GM12891 (cell line): ENCODE results near the gene SNCA.

Experiments
- DNase-seq: peaks from one replicate; pipeline ENCODE4 v3.0.0; 2011; ENCODE audit warnings: low spot score; ENCODE audit not compliant: insufficient read length
- FAIRE-seq: peaks from 2 replicates; lab custom pipeline; 2011; peaks lifted over from hg19 to GRCh38; lab: Jason Lieb, UNC
- PAX5 ChIP-seq: IDR thresholded peaks from 2 replicates; pipeline ENCODE4 v1.6.1; 2011; ENCODE audit warnings: low read length, moderate library complexity, mild to moderate bottlenecking; ENCODE audit not compliant: insufficient read depth, severe bottlenecking
- POLR2A ChIP-seq: IDR thresholded peaks from 2 replicates; pipeline ENCODE4 v1.6.1; 2011; ENCODE audit warnings: low read depth, low read length, control low read depth
- POLR2AphosphoS5 ChIP-seq: IDR thresholded peaks from 2 replicates; pipeline ENCODE4 v1.6.1; 2011; ENCODE audit warnings: low read depth, low read length, control low read depth
- POU2F2 ChIP-seq: IDR thresholded peaks from 2 replicates; pipeline ENCODE4 v1.6.1; 2011; ENCODE audit warnings: low read depth, mild to moderate bottlenecking, control low read depth, low read length, moderate library complexity
- SPI1 ChIP-seq: IDR thresholded peaks from 2 replicates; pipeline ENCODE4 v1.6.1; 2011; ENCODE audit warnings: low read depth, low read length, control low read depth
- TAF1 ChIP-seq: IDR thresholded peaks from 2 replicates; pipeline ENCODE4 v1.6.1; 2011; ENCODE audit warnings: low read depth, low read length, control low read depth

Gene SNCA

DNA sequence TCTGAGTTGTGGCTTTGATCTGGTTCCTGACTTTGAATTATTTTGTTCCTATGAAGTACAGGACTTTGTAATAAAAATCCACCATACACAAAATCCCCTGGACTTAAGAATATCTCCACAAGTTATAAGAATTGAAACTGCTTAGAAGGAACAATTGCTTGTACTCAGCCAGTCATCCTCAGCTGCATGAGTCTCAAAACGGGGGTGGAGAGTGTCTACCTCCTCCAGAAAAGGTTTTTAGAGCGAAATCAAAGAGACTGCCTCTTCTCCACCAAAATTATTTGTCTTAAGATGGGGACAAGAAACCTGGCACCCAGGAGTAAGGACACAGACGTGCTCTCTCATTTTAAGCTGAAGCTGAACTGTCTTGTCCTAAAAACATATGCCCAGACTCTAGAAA, 74.7 kb downstream of the SNCA start:
- TF ChIP-seq TAF1, result no peak
- no peak for TF ChIP-seq POLR2AphosphoS5
- TF ChIP-seq POU2F2, result no peak
- no peak for TF ChIP-seq SPI1
- no peak for TF ChIP-seq POLR2A
- no peak for TF ChIP-seq PAX5
- FAIRE-seq (no peak), DNase-seq (no peak)

DNA sequence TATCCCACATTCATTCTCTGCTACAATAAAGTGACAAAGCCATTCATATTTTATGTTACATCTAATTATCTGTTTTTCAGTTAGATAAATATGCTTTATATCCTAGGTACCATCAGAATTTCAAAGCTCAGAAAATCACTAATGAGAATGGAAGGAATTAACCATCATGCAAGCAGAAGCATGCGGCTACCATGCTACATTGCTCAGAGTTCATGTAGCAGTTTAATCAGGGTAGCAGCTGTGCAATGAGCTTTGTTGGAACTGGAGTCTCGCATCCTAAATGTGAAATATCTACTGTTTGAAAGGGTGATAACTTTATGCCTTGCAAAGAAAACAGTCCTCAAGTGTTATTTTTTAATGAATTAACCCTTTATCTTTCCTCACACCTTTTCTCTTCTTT, 77.5 kb downstream of the SNCA start:
- TF ChIP-seq POU2F2 (no peak), TAF1 (no peak), SPI1 (no peak), POLR2AphosphoS5 (no peak), PAX5 (no peak), POLR2A (no peak)
- DNase-seq (no peak), FAIRE-seq (no peak)

DNA sequence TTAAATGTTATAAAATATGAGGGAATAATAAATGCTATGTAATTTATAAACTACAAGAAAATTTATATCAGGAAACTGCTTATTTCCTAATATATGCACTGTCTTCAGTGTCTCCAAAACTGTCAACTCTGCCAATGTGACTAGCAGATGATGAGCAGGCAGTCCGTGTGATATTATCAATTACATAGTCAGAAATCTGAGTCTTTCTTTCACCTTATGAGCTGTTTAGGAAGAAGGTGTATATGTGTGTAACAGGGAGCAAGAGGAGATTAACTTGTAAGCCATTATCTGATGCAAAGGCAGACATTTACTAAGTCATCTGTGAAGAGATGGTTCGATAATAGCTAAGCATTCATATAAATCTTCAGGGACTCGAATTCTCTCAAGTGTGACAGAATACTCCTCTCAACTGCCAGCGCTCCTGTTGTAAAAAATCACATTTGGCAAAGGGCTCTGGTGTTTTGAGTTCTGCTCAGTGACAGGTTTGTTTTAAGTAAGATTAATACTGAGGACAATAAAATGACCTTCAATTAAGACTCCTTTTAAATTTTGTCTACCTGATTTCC, 79.7 kb downstream of the SNCA start:
- TF ChIP-seq PAX5, result no peak
- TF ChIP-seq POLR2A, result no peak
- TF ChIP-seq TAF1, result no peak
- no peak for TF ChIP-seq POU2F2
- no peak for TF ChIP-seq POLR2AphosphoS5
- no peak for TF ChIP-seq SPI1
- FAIRE-seq (no peak), DNase-seq (no peak)

DNA sequence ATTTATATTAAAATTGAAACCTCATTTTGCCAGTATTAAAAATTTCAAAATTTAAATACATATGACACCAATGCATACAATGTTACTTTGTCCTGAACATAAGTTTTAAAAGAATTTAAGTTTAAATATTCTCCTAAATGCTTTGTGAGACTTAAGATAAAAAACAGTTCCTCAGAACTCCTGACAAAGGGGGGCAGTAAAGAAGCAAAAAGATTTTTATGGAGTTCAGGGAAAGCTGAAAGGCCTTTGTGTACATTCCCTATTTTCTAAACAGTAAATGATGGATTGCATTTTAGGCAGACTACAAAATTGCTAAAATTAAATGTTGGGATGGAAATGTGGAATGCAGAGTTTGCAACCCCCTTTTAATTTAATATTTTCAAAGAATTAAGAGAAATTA, 81.7 kb downstream of the SNCA start:
- no peak for DNase-seq
- TF ChIP-seq PAX5, result no peak
- TF ChIP-seq POLR2AphosphoS5, result no peak
- no peak for TF ChIP-seq POU2F2
- no peak for TF ChIP-seq POLR2A
- no peak for TF ChIP-seq TAF1
- no peak for TF ChIP-seq SPI1
- no peak for FAIRE-seq

DNA sequence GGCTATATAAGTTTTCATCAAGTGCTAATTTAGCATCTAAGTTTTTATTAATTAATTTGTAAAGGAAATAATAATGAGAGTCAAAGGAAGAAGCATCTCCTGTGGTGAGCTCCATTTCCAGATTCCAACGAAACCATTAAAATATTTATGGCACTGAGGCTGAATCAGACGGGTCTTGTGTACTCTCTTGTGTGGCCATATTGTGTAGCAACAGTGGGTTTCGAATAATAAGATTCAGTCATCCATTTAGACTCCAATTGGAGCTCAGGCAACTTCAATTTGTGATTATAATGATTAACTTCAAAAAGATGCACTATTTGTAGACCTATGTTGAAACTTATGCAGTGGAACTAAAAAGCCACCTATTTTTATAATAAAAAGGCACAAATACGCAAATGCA, 82.4 kb downstream of the SNCA start:
- TF ChIP-seq POLR2AphosphoS5 (no peak), TAF1 (no peak), POLR2A (no peak), SPI1 (no peak), POU2F2 (no peak), PAX5 (no peak)
- DNase-seq, result no peak
- no peak for FAIRE-seq

DNA sequence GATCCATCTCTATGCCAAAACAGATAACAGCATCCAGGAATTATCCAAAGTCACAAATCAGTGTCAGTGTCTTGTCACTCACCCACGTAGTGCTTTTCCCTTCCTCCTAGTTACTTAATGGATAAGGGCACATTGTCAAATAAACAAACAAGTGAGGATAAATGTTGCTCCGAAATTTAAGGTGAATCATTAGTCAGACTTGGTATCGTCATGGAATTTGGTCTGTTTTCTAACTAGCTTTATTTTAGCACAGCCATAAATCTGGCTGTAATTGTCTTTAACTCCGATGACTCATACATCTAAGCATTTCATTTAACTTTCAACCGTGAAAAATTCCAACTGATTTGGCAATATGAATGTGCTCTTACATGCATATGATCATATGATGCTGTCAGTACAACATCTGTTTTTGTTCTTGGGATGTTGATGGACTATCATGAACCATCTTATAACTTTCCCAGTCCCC, 83.3 kb downstream of the SNCA start:
- DNase-seq (no peak), FAIRE-seq (no peak)
- no peak for TF ChIP-seq POLR2A
- no peak for TF ChIP-seq POLR2AphosphoS5
- no peak for TF ChIP-seq TAF1

DNA sequence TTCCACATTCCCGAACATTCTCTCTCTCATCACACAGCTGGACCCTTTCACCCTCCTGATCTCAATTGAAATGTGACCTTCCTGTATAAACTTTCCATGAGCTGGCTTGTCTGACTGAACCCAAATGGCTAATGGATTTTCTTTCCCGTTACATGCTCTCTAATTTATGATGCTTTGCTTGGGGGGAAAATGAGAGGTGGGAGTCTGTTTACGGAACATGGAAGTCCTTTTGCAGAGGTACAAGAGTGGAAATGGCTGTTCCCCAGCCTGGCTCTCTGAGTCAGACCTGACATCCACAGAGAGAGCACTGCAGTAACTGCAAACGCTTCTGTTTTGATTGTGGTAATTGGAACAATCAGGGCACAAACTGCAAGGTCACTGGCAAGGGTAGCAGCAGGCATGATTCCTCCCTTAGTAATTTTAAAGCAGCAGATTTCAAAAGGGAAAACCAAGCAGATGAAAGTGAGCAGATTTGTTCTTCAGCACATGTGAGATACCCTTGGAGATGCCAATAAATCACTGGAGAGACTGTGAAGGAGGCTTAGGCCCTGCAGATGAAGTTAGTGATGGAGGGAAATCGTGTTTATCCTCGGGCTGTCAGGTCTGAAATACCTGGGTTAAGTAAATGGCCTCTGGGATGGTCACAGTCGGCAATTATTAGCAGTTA, 83.9 kb downstream of the SNCA start:
- no peak for FAIRE-seq
- TF ChIP-seq SPI1 (no peak), PAX5 (no peak)
- DNase-seq, result no peak

DNA sequence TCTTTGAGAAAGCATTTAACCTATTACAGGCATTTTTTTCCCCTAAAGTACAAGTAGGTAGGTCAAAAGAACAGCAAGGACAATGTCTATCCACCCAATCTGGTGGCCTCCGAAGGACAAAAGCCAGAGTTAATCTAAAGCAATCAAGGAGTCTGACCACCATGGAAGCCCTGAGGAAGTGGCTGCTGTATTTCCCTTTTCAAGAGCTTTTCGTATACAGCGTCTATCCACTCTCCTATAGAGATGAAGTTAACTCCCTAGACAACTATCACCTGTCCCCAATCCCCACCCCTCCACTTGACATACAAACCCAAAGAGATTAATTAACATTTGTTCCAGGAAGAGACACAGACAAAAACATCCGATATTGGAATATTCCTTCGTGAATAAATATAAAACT, 85.5 kb downstream of the SNCA start:
- TF ChIP-seq POU2F2, result no peak
- no peak for TF ChIP-seq TAF1
- no peak for TF ChIP-seq SPI1
- TF ChIP-seq POLR2AphosphoS5, result no peak
- TF ChIP-seq PAX5, result no peak
- no peak for TF ChIP-seq POLR2A
- FAIRE-seq, result no peak
- DNase-seq, result no peak

DNA sequence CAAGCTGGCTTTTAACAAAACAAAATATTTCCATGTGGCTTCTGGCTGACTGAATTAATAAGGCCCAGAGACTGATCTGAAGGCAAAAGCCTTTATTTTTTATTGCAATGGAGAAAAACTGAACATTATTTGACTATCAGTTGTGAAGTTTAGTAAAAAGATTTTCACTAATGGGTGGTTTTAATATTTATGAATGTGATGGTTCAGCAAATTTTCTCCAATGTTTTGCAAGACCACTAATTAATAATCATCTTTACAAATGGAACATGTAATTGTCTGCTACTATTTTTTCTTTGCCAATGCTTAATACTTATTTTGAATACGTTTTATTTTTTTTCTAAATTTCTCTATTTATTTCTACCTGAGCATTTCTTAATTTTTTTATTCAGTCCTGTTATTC, 90.6 kb downstream of the SNCA start:
- TF ChIP-seq SPI1, result no peak
- TF ChIP-seq PAX5, result no peak
- TF ChIP-seq POU2F2, result no peak
- no peak for TF ChIP-seq POLR2AphosphoS5
- TF ChIP-seq POLR2A, result no peak
- no peak for TF ChIP-seq TAF1
- no peak for DNase-seq
- FAIRE-seq, result no peak

DNA sequence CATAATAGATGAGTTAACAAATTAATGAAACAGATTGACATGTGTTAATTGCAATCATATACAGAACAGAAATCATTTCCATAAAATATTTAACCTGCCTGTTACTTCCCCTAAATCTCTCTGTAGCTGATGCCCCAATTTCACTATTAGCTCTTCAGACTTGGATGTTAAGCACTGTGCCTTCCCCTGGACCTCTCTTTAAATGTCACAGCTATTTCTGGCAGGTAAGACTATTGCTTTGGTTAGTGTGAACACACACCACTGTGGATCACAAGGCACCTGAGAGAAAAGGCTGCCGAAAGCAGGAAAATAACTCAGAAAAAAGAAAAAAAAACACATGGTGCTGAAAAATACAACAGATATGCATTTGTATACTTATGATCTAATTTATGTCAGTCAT, 91.3 kb downstream of the SNCA start:
- no peak for TF ChIP-seq POLR2AphosphoS5
- TF ChIP-seq POLR2A, result no peak
- no peak for TF ChIP-seq PAX5
- no peak for TF ChIP-seq TAF1
- no peak for TF ChIP-seq SPI1
- no peak for TF ChIP-seq POU2F2
- FAIRE-seq (no peak), DNase-seq (no peak)

DNA sequence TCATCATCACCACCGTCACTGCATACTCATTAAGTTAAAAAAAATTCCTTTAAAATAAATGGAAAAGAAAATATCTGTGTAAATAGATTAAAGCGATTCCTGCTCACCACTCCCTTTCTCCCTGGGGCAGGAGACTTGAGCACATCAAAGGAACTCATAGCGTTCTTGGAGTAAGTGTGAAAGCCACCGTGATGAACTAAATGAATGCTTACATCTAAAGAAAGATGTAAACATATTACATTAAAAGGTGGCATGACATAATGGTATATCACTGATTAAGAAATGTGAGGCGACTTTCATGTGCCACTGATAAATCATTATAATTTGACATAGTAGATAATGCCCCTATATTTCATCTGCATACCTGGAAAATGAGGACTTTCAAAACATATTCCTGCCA, 92.0 kb downstream of the SNCA start:
- no peak for TF ChIP-seq POLR2A
- TF ChIP-seq POU2F2, result no peak
- TF ChIP-seq SPI1, result no peak
- TF ChIP-seq POLR2AphosphoS5, result no peak
- no peak for TF ChIP-seq TAF1
- TF ChIP-seq PAX5, result no peak
- FAIRE-seq (no peak), DNase-seq (no peak)
